GM21619 (cell line): ENCODE measurements around the gene MERTK.
"Not testable (repeated sequence)": the region's sequence is repeated elsewhere in the genome, so short reads cannot be mapped to it uniquely, and the experiment has no call there.

Experiments used
- ATAC-seq: cut with Tn5 transposase; IDR thresholded peaks from one replicate; pipeline ENCODE4 v1.9.1; 2021; ENCODE audit not compliant: unreplicated experiment

Gene MERTK

GRCh38 chr2:112065966-112066365 lies 167.6 kb downstream of the MERTK start:
- peak; percentile 56 for ATAC-seq

DNA sequence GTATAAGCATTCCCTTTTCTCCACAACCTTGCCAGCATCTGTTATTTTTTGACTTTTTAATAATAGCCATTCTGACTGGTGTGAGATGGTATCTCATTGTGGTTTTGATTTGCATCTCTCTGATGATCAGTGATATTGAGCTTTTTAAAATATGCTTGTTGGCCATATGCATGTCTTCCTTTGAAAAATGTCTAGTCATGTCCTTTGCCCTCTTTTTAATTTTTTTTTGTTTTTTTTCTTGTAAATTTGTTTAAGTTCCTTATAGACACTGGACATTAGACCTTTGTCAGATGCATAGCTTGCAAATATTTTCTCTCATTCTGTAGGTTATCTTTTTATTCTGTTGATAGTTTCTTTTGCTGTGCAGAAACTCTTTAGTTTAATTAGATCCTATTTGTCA lies 171.4 kb downstream of the MERTK start:
- ATAC-seq, result not testable (repeated sequence)

DNA sequence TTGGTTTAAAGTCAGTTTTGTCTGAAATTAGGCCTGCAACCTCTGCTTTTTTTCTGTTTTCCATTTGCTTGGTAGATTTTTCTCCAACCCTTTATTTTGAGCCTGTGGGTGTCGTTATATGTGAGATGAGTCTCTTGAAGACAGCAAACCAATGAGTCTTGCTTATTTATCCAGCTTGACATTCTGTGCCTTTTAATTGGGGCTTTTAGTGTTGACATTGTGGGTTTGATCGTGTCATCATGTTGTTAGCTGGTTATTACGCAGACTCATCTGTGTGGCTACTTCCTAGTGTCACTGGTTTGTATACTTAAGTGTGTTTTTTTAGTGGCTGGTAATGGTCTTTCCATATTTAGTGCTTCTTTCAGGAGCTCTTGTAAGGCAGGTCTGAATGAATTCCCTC lies 175.5 kb downstream of the MERTK start:
- ATAC-seq, result no peak

- no peak for ATAC-seq
Observed at GRCh38 chr2:112074506-112074905, 176.1 kb downstream of the MERTK start.

GRCh38 chr2:112075490-112076260 lies 177.3 kb downstream of the MERTK start:
- ATAC-seq, result no peak

DNA sequence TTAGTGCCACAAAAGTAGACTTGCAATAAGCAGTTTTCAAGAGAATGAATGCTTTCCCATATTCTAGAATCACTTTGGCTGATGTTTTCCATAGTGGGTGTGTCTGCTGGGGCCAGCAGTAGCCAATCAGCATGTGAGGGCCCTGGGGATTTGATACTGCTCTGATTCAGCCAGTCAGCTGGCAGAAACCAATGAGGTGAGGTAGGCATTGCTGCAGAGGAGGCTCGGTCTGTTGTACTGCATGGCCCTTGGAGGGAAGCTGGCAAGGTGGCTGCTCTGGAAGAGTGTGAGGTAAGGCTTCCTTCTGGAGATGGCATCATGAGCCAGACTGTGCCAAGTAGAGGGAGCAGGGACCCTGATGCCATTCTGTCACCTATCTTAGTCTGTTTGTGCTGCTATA lies 179.4 kb downstream of the MERTK start:
- ATAC-seq, result no peak
